Measurements from ENCODE around the gene ASS1.

Gene ASS1

DNA sequence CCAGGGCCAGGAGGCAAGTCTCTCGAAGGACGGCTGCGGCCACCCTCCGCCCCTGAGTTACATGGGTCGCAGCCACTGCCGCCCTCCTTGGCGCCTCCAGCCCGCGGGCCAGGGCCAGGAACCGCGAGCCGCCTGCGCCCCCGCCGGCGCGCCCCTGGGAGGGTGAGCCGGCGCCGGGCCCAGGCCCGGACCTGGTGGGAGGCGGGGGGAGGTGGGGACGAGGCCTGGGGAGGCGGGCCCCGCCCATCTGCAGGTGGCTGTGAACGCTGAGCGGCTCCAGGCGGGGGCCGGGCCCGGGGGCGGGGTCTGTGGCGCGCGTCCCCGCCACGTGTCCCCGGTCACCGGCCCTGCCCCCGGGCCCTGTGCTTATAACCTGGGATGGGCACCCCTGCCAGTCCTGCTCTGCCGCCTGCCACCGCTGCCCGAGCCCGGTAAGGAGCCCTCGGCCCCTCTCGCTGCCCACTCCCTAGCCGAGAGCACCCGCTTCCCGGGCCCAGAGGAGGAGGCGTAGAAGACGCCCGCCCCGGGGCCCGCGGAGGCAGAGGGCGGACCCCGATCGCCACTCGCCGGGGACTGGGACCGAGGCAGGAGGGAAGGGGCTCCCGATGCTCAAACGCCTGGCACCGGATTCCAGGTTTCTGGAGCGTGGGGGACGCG, at the start of gene ASS1 (continued):
- TF ChIP-seq ZFP3 (tag by site-specific recombination; IDR thresholded peaks at IDR 0.05; ENCODE audit: low read depth), result no peak
- TF ChIP-seq, protein P1, sequence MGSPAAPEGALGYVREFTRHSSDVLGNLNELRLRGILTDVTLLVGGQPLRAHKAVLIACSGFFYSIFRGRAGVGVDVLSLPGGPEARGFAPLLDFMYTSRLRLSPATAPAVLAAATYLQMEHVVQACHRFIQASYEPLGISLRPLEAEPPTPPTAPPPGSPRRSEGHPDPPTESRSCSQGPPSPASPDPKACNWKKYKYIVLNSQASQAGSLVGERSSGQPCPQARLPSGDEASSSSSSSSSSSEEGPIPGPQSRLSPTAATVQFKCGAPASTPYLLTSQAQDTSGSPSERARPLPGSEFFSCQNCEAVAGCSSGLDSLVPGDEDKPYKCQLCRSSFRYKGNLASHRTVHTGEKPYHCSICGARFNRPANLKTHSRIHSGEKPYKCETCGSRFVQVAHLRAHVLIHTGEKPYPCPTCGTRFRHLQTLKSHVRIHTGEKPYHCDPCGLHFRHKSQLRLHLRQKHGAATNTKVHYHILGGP (tag by site-specific recombination; IDR thresholded peaks at IDR 0.05), result no peak
- TF ChIP-seq GLI2 (tag by site-specific recombination; IDR thresholded peaks at IDR 0.05; ENCODE audit: borderline replicate concordance, low read depth), result no peak
- no peak for TF ChIP-seq ZNF501 (tag by site-specific recombination; IDR thresholded peaks at IDR 0.05)
- peak; percentile 88 for TF ChIP-seq KLF9 (tag by site-specific recombination; IDR thresholded peaks at IDR 0.05; ENCODE audit: low read depth)
- no peak for TF ChIP-seq ZNF580 (tag by site-specific recombination; IDR thresholded peaks at IDR 0.05)
- TF ChIP-seq GLIS2 (tag by site-specific recombination; IDR thresholded peaks at IDR 0.05), result no peak
- TF ChIP-seq SP2 (tag by site-specific recombination; IDR thresholded peaks at IDR 0.05), result peak; percentile 68
- TF ChIP-seq ZNF654 (tag by site-specific recombination; IDR thresholded peaks at IDR 0.05; ENCODE audit: low read depth), result no peak

DNA sequence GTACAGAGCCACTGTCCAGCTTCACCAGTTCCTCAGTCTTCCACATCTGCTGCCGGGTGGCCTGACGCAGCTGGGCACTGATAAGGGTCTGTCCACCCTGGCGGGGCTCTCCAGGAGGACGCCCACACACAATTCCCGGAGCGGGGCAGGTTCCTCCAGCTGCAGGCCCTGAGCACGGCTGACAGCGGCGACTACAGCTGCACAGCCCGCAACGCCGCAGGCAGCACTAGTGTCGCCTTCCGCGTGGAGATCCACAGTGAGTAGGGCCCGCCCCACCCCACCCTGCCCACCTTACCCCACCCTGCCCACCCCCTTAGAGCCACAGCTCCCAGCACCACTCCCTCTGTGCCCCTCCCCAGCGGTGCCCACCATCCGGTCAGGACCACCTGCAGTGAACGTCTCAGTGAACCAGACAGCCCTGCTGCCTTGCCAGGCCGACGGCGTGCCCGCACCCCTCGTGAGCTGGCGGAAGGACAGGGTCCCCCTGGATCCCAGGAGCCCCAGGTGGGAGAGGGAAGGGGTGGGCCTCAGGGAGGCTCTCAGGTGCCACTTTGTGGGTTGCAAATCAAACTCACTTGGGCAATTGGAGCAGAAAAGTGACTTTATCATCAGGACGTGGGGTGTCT, 48.8 kb upstream of the ASS1 start:
- ChIA-PET CTCF (no interaction called here), POLR2A (no interaction called here)
- H3K27ac ChIP-seq (ENCODE audit: extremely low read depth, low read depth, low read length), result no peak overlapping the region
- no peaks in the 10 kb centered on the region for H3K4me1 ChIP-seq (ENCODE audit: control insufficient read depth, insufficient read depth, low read length)
- no peaks in the 10 kb centered on the region for H3K9me3 ChIP-seq (ENCODE audit: control insufficient read depth, insufficient read depth, low read depth, low read length)
- TF ChIP-seq OVOL3 (tag by site-specific recombination; IDR thresholded peaks at IDR 0.05), result no peak
- no peak for TF ChIP-seq GLI4 (tag by site-specific recombination; IDR thresholded peaks at IDR 0.05)
- TF ChIP-seq ZBTB48 (tag by site-specific recombination; IDR thresholded peaks at IDR 0.05), result no peak
- TF ChIP-seq YY2 (tag by site-specific recombination; IDR thresholded peaks at IDR 0.05), result no peak
- TF ChIP-seq ZSCAN23 (tag by site-specific recombination; IDR thresholded peaks at IDR 0.05), result no peak
- TF ChIP-seq ZNF530 (tag by site-specific recombination; IDR thresholded peaks at IDR 0.05; ENCODE audit: low read depth), result no peak
- H3K4me3 ChIP-seq (ENCODE audit: low read depth, low read length), result no peak overlapping the region
- no peaks in the 10 kb centered on the region for H3K36me3 ChIP-seq (ENCODE audit: control insufficient read depth in 2 of 2, insufficient read depth in 1 of 2, low read length in 2 of 2)

DNA sequence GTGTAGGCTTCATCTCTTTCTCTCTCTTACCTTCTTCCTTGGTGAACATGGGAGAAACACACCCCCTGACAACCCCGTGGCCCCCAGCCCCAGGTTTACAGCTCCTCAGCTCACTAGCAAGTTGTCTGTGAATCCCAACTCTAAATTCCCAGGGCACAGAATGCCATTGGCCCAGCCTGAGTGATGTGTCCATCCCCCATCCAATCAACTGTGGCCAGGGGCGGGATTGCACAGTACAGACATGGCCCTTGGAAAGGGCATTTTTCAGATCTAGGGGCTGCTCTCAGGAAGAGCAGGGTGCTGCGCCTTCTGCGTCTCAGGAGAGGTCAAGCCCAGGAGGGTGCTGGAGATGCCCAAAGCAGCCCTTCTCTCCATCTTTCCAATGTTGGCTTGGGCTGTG, 48.2 kb upstream of the ASS1 start:
- no peaks in the 10 kb centered on the region for H3K36me3 ChIP-seq (ENCODE audit: control insufficient read depth in 2 of 2, insufficient read depth in 1 of 2, low read length in 2 of 2)
- H3K4me3 ChIP-seq (ENCODE audit: low read depth, low read length), result no peak overlapping the region
- no peak overlapping the region for H3K27ac ChIP-seq (ENCODE audit: extremely low read depth, low read depth, low read length)
- H3K4me1 ChIP-seq (ENCODE audit: control insufficient read depth, insufficient read depth, low read length), result no peaks in the 10 kb centered on the region
- H3K9me3 ChIP-seq (ENCODE audit: control insufficient read depth, insufficient read depth, low read depth, low read length), result no peaks in the 10 kb centered on the region
- CTCF ChIA-PET, result no interaction called here
- POLR2A ChIA-PET, result no interaction called here
- TF ChIP-seq ZNF549 (tag by site-specific recombination; IDR thresholded peaks at IDR 0.05) (no peak), SCRT2 (tag by site-specific recombination; IDR thresholded peaks at IDR 0.05) (no peak), ZNF416 (tag by site-specific recombination; IDR thresholded peaks at IDR 0.05) (no peak), ZNF785 (tag by site-specific recombination; IDR thresholded peaks at IDR 0.05) (no peak), ZNF398 (tag by site-specific recombination; IDR thresholded peaks at IDR 0.05) (no peak)
